HPDE6-E6E7 (cell line): Measurements from ENCODE around the gene ATRAID.
"Not testable (repeated sequence)": the region's sequence is repeated elsewhere in the genome, so short reads cannot be mapped to it uniquely, and the experiment has no call there.

Experiments
- DNase-seq: peaks from one replicate; pipeline ENCODE4 v3.0.0; 2011; ENCODE audit warnings: missing footprints; ENCODE audit errors: extremely low spot score

The ATRAID gene, protein sequence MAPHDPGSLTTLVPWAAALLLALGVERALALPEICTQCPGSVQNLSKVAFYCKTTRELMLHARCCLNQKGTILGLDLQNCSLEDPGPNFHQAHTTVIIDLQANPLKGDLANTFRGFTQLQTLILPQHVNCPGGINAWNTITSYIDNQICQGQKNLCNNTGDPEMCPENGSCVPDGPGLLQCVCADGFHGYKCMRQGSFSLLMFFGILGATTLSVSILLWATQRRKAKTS

DNA sequence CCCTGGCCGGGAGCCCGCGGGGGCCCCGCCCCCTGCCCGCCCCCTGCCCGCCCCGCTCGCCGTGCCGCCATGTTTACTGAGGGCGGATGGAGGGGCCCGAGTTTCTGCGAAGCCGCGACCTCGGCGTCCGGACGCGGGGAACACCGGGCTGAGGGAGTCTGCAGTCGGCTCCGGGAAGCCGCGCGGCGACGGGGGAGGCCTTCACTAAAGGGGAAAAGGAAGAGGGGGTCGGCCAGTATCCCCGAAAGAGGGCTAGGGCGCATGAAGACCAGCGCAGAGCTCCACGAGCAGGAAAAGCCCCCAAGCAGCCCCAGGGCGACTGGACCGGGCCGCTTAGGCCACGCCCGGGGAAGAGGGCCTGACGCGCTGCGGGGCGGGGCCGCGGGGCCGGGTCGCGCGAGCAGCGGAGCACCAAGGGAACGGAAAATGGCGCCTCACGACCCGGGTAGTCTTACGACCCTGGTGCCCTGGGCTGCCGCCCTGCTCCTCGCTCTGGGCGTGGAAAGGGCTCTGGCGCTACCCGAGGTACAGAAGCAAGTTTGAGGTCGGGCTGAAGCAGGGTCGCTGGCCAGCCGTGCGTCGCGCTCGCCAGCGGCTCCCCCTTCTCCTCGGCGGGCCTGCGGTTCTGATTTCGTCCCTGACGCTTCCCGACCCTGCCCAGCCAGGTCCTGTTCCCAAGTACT lies at the start of gene ATRAID, which contains the start of gene SLC5A6:
Gene ATRAID, plus strand, starts transcription at position 99 of the 683 bp plus-strand sequence. Its CDS starts 328 bp downstream, at position 427.
Gene SLC5A6, minus strand, starts transcription at position 326 of the 683 bp plus-strand sequence. CDS start 4,618 bp downstream, outside the sequence.
- DNase-seq = peak; percentile 88

- DNase-seq = no peak
Observed at GRCh38 chr2:27162151-27163121, 49.4 kb upstream of the ATRAID start.

GRCh38 chr2:27164960-27165763 lies 46.7 kb upstream of the ATRAID start:
- no peak for DNase-seq

DNA sequence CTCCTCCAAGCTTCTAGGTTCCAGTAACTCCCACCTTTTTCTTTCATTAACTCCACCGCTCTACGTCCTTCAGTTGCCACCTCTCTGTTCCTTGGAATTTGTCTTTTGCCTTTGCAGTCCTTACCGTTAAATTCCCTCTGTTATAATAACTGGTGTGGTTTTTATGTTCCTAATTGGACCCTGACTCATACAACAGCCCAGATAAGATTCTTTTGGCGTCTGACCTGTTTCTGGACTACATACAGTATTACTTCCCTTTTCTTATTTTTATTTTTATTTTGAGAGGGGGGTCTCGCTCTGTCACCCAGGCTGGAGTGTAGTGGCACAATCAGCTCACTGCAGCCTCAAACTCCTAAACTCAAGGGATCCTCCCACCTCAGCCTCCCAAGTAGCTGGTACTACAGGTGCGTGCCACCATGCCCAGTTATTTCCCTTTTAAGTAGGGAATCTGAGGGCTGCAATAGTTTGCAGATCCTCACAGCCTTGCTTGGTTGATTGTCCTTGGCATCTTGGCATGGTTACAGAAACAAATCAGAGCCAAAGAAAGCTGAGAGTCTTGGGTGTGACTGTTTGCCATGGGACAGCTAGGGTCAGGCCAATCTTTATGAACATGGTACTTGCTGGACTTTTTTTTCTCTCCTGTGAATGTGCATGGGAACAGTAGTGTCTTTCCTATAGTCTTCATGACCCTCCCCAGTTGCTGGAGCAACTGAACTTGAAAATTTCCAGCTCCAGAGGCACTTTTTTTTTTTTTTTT lies 41.1 kb upstream of the ATRAID start:
- no peak for DNase-seq

DNA sequence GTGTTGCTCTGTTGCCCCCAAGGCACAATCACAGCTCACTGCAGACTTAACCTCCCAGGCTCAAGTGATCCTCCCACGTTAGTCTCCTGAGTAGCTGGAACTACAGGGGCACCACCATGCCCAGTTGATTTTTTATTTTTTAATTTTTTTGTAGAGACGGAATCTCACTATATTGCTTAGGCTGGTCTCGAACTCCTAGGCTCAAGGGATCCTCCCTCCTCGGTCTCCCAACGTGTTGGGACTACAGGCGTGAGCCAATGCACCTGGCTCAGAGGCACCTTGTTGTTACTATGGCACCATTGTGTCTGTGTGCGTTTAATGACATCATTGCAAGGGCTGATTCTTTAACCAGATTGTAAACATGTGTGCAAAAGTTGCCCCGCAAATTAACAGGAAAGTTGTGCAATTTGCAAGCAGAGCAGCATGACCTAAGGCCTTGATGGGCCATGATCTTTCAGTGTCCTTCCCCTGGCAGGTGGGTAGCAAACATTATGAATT lies 40.4 kb upstream of the ATRAID start:
- DNase-seq = no peak

DNA sequence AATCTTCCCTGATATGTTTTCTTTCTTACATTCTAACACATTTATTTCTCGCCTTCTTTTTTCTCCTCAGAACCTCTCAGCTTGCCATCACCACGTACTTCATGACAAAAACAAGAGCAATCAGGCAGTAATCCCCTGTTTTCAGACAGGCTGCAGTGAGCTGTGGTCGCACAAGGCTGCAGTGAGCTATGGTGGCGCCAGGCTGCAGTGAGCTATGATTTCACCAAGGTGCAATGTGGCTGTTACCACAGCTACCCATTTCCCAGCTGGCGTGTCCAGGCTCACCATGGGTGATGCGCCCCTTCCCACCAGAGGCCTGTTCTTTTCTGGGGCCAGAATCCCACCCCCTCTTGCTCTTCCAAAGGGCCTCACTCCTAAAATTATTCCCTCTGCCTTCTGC lies 37.2 kb upstream of the ATRAID start:
- DNase-seq = no peak

DNA sequence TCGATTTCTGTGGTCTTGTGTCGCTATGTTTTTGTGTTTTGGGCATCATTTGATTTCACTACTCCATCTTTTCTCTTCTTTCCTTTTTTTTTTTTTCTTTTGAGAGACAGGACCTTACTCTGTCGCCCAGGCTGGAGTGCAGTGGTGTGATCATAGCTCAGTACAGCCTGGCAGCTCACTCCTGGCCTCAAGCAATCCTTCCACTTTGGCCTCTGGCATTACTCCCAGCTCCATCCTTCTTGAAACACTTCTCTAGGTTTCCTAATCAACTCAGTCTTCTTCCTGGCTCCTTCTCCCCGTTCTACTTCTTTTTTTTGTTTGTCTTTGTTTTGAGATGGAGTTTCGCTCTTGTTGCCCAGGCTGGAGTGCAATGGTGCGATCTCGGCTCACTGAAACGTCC lies 36.5 kb upstream of the ATRAID start:
- DNase-seq = no peak

- not testable (repeated sequence) for DNase-seq
Observed at GRCh38 chr2:27175781-27176180, 36.1 kb upstream of the ATRAID start.

GRCh38 chr2:27177441-27178351 lies 34.1 kb upstream of the ATRAID start:
- no peak for DNase-seq

DNA sequence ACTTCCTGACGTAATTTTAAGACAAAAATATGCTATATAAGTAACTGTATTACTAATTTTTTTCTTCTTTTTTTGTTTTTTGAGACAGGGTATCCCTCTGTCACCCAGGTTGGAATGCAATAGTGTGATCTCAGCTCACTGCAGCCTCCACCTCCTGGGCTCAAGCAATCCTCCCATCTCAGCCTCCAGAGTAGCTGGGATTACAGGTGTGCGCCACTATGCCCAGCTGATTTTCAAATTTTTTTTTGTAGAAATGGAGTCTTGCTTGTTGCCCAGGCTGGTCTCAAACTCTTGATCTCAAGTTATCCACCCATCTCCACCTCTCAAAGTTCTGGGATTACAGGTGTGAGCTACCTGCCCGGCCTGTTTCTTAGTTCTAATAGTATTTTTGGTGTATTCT lies 33.4 kb upstream of the ATRAID start:
- DNase-seq = no peak

DNA sequence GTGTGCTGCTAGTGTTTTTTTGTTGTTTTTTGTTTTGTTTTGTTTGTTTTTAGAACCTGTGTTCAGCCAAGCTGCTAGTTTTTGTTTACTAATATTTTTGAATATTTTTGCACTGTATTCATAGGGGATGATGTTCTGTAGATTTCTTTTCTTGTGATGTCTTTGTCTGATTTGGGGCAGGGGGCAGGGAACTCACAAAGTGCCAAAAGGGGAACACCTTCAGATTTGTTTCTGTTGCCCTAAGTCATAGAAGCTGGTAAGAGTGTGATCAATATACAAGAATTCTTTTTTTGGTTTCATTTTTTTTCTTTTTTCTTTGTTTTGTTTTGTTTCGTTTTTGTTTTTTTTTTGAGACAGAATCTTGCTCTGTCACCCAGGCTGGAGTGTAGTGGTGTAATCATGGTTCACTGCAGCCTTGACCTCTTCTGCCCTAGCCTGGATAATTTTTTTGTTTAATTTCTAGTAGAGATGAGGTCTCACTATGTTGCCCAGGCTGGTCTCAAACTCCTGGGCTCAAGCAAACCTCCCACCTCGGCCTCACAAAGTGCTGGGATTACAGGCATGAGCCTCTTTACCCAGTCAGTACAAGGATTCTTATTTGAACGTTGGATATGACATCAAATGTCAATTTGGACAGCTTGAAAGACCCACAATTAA lies 32.4 kb upstream of the ATRAID start:
- no peak for DNase-seq

DNA sequence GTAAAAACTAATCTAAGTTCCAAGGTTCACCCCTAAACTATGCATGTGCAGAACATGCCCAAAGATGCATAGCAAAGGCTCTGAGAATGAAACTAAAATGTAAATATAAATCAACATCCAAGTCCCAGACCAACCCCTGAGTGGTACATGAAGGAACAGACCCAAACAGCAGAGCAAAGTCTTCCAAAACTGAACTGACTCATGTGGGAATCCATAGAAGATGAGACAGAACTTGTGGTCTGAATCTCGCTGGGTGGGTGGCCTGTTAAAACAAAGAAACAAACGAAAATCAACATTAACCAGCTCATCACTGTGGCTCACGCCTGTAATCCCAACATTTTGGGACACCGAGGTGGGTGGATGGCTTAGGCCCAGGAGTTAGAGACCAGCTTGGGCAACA lies 29.5 kb upstream of the ATRAID start:
- no peak for DNase-seq

DNA sequence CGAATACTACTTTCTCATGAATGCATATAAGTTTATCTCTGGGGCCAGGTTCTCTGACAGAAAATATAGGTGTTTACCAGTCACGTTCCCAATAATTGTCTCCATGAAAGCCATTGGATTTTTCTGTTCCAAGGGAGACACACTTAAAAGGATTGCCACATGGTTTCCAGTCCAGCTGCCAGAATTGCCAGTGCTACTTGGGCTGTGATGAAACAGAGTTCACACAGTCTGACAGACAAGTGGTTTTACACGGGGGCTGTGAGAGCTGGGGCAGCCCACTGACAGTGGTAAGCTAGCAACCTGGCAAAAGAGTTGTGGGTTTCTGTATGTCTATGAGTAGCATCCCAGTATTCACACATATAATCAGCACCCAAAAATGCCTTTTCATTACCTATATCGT lies 27.7 kb upstream of the ATRAID start:
- DNase-seq = no peak

GRCh38 chr2:27185331-27186026 lies 26.4 kb upstream of the ATRAID start:
- no peak for DNase-seq

GRCh38 chr2:27186613-27187345 lies 25.1 kb upstream of the ATRAID start:
- no peak for DNase-seq

GRCh38 chr2:27189989-27190388 lies 21.9 kb upstream of the ATRAID start:
- no peak for DNase-seq

- peak; percentile 41 for DNase-seq
Observed at GRCh38 chr2:27191070-27191829, 20.6 kb upstream of the ATRAID start.
